Neural cell (in vitro differentiated cells): ENCODE data around the gene TRAF2. TPM values are rescaled to one million over a fixed set of nuclear protein-coding genes. Genes with fewer than 3 reads are reported as not detected.
"Not testable (repeated sequence)": the region's sequence is repeated elsewhere in the genome, so short reads cannot be mapped to it uniquely, and the experiment has no call there.

Experiments
- H2AFZ ChIP-seq: fragments of 200-600, 300-800 bp; sonication (generic), shearing (Covaris generic); 2 replicates; pipeline ENCODE4 v1.6.0; 2014; ENCODE audit warnings: low read depth, mild to moderate bottlenecking, antibody characterized with exemption, low read length, moderate library complexity
- H3F3A ChIP-seq: fragments of 200-600 bp; shearing (Covaris generic); 2 replicates; pipeline ENCODE4 v1.6.1; 2016; ENCODE audit warnings: mild to moderate bottlenecking, moderate library complexity, mixed read lengths, antibody characterized with exemption, low read length; ENCODE audit not compliant: insufficient read depth, poor library complexity, severe bottlenecking
- H3K27ac ChIP-seq: fragments of 200-600, 300-800 bp; sonication (generic), shearing (Covaris generic); 2 replicates; pipeline ENCODE4 v1.5.1; 2014; ENCODE audit warnings: mild to moderate bottlenecking, low read length, moderate library complexity
- H3K27me3 ChIP-seq: fragments of 300-800, 200-600 bp; sonication (generic), shearing (Covaris generic); 2 replicates; pipeline ENCODE4 v1.6.0; 2014; ENCODE audit warnings: mild to moderate bottlenecking, low read depth, low read length, moderate library complexity; ENCODE audit not compliant: insufficient read depth
- H3K36me3 ChIP-seq: fragments of 300-800, 200-600 bp; sonication (generic), shearing (Covaris generic); 2 replicates; pipeline ENCODE4 v1.5.1; 2014; ENCODE audit warnings: mild to moderate bottlenecking, antibody characterized with exemption, low read length, moderate library complexity; ENCODE audit not compliant: insufficient read depth
- H3K4me2 ChIP-seq: fragments of 300-800, 200-600 bp; sonication (generic), shearing (Covaris generic); 2 replicates; pipeline ENCODE4 v1.6.0; 2014; ENCODE audit warnings: mild to moderate bottlenecking, low read length
- H3K4me3 ChIP-seq: fragments of 300-800, 200-600 bp; sonication (generic), shearing (Covaris generic); 2 replicates; pipeline ENCODE4 v1.5.1; 2014; ENCODE audit warnings: mild to moderate bottlenecking, low read length, moderate library complexity
- H3K79me2 ChIP-seq: fragments of 200-600 bp; shearing (Covaris generic); replicated peaks from 2 replicates; pipeline ENCODE4 v1.6.0; 2014; ENCODE audit warnings: mild to moderate bottlenecking, low read length, moderate library complexity; ENCODE audit not compliant: insufficient read depth
- H3K9ac ChIP-seq: fragments of 300-800, 200-600 bp; sonication (generic), shearing (Covaris generic); 2 replicates; pipeline ENCODE4 v1.6.1; 2016; ENCODE audit warnings: mild to moderate bottlenecking, low read length, mixed read lengths
- H3K9me2 ChIP-seq: fragments of 200-600 bp; shearing (Covaris generic); 2 replicates; pipeline ENCODE4 v1.6.1; 2016; ENCODE audit warnings: mild to moderate bottlenecking, low read length, mixed read lengths; ENCODE audit not compliant: insufficient read depth
- H3K9me3 ChIP-seq: fragments of 200-600, 300-800 bp; sonication (generic), shearing (Covaris generic); 2 replicates; pipeline ENCODE4 v1.6.1; 2016; ENCODE audit warnings: mild to moderate bottlenecking, mixed run types, low read length, moderate library complexity, mixed read lengths
- H4K20me1 ChIP-seq: fragments of 200-600 bp; shearing (Covaris generic); 2 replicates; pipeline ENCODE4 v1.6.1; 2016; ENCODE audit warnings: mild to moderate bottlenecking, mixed run types; ENCODE audit not compliant: insufficient read depth
- EP300 ChIP-seq: fragments of 450-650 bp; conservative IDR thresholded peaks from 2 replicates; pipeline ENCODE4 v1.6.1; 2014; ENCODE audit warnings: antibody characterized with exemption, mild to moderate bottlenecking, moderate library complexity; ENCODE audit not compliant: poor library complexity, severe bottlenecking
- EZH2 ChIP-seq: fragments of 200-600, 300-800 bp; shearing (Covaris generic), sonication (generic); IDR thresholded peaks from 2 replicates; pipeline ENCODE4 v1.6.1; 2014; ENCODE audit warnings: antibody characterized with exemption, low read length, borderline replicate concordance, mild to moderate bottlenecking; ENCODE audit not compliant: insufficient read depth, poor library complexity, severe bottlenecking
- MXI1 ChIP-seq: fragments of 450-650 bp; conservative IDR thresholded peaks from 2 replicates; pipeline ENCODE4 v1.6.1; 2014; ENCODE audit warnings: antibody characterized with exemption, mild to moderate bottlenecking; ENCODE audit not compliant: poor library complexity, severe bottlenecking
- POLR2AphosphoS5 ChIP-seq: IDR thresholded peaks from 2 replicates; pipeline ENCODE4 v1.6.1; 2012
- RAD21 ChIP-seq: fragments of 450-650 bp; conservative IDR thresholded peaks from 2 replicates; pipeline ENCODE4 v1.6.1; 2014; ENCODE audit warnings: antibody characterized with exemption, mild to moderate bottlenecking, moderate library complexity
- SMC3 ChIP-seq: fragments of 450-650 bp; conservative IDR thresholded peaks from 2 replicates; pipeline ENCODE4 v1.6.1; 2014; ENCODE audit warnings: antibody characterized with exemption, mild to moderate bottlenecking, moderate library complexity; ENCODE audit not compliant: poor library complexity
- TAF1 ChIP-seq: IDR thresholded peaks from 2 replicates; pipeline ENCODE4 v1.6.1; 2012; ENCODE audit warnings: low read depth
- polyA plus RNA-seq: library from polyadenylated mRNA; depleted of rRNA; stranded (reverse); fragments of >200 nt; gene quantifications from 2 replicates; pipeline ENCODE4 v1.2.3, GENCODE V29; 2014
- TF ChIP-seq, protein P1 (sequence below): IDR thresholded peaks from 2 replicates; pipeline ENCODE4 v1.6.1; 2012; ENCODE audit warnings: borderline replicate concordance
- TF ChIP-seq, protein P2 (sequence below): fragments of 450-650 bp; IDR thresholded peaks from 2 replicates; pipeline ENCODE4 v1.5.1; 2014; ENCODE audit warnings: antibody characterized with exemption, mild to moderate bottlenecking, moderate library complexity; ENCODE audit not compliant: poor library complexity, severe bottlenecking

Gene TRAF2
- polyA plus RNA-seq, 1 donor from 2014 or later = 14.6 TPM

DNA sequence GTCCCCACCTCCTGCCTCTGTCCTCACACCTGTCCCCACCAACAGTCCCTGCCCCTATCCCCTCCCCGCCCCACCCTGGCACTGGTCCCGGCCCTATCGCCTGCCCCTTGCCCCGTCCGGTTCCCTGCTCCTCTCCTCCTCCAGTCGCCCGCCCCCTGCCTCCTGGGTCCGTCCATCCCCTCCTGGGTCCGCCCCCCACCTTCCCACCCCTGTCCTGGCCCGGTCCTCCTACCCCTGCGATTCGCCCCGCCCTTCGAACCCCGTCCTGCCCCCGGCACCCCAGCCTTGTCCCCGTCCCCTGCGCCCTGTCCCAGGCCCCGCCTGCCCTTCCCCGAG, 20.6 kb upstream of the TRAF2 start:
- H3K4me2 ChIP-seq = peak overlapping the region; percentile 78
- no peak overlapping the region for H2AFZ ChIP-seq
- H3K27ac ChIP-seq = peak overlapping the region; percentile 59
- no peaks in the 10 kb centered on the region for H3K36me3 ChIP-seq
- peaks cover 21% of the 10 kb centered on the region for H3K79me2 ChIP-seq
- H3K27me3 ChIP-seq = no peaks in the 10 kb centered on the region
- no peaks in the 10 kb centered on the region for H3K9me3 ChIP-seq
- peak overlapping the region; percentile 94 for H3K9ac ChIP-seq
- H3K4me3 ChIP-seq = peak overlapping the region; percentile 94
- H3F3A ChIP-seq = no peaks in the 10 kb centered on the region
- no peaks in the 10 kb centered on the region for H4K20me1 ChIP-seq
- TF ChIP-seq TAF1 = no peak
- TF ChIP-seq EP300 = no peak
- TF ChIP-seq, protein P1, sequence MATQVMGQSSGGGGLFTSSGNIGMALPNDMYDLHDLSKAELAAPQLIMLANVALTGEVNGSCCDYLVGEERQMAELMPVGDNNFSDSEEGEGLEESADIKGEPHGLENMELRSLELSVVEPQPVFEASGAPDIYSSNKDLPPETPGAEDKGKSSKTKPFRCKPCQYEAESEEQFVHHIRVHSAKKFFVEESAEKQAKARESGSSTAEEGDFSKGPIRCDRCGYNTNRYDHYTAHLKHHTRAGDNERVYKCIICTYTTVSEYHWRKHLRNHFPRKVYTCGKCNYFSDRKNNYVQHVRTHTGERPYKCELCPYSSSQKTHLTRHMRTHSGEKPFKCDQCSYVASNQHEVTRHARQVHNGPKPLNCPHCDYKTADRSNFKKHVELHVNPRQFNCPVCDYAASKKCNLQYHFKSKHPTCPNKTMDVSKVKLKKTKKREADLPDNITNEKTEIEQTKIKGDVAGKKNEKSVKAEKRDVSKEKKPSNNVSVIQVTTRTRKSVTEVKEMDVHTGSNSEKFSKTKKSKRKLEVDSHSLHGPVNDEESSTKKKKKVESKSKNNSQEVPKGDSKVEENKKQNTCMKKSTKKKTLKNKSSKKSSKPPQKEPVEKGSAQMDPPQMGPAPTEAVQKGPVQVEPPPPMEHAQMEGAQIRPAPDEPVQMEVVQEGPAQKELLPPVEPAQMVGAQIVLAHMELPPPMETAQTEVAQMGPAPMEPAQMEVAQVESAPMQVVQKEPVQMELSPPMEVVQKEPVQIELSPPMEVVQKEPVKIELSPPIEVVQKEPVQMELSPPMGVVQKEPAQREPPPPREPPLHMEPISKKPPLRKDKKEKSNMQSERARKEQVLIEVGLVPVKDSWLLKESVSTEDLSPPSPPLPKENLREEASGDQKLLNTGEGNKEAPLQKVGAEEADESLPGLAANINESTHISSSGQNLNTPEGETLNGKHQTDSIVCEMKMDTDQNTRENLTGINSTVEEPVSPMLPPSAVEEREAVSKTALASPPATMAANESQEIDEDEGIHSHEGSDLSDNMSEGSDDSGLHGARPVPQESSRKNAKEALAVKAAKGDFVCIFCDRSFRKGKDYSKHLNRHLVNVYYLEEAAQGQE = no peak
- TF ChIP-seq, protein P2, sequence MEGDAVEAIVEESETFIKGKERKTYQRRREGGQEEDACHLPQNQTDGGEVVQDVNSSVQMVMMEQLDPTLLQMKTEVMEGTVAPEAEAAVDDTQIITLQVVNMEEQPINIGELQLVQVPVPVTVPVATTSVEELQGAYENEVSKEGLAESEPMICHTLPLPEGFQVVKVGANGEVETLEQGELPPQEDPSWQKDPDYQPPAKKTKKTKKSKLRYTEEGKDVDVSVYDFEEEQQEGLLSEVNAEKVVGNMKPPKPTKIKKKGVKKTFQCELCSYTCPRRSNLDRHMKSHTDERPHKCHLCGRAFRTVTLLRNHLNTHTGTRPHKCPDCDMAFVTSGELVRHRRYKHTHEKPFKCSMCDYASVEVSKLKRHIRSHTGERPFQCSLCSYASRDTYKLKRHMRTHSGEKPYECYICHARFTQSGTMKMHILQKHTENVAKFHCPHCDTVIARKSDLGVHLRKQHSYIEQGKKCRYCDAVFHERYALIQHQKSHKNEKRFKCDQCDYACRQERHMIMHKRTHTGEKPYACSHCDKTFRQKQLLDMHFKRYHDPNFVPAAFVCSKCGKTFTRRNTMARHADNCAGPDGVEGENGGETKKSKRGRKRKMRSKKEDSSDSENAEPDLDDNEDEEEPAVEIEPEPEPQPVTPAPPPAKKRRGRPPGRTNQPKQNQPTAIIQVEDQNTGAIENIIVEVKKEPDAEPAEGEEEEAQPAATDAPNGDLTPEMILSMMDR = no peak
- TF ChIP-seq RAD21 = no peak
- TF ChIP-seq MXI1 = no peak
- no peak for TF ChIP-seq EZH2
- no peak for TF ChIP-seq POLR2AphosphoS5
- no peak for TF ChIP-seq SMC3
- no peaks in the 10 kb centered on the region for H3K9me2 ChIP-seq

DNA sequence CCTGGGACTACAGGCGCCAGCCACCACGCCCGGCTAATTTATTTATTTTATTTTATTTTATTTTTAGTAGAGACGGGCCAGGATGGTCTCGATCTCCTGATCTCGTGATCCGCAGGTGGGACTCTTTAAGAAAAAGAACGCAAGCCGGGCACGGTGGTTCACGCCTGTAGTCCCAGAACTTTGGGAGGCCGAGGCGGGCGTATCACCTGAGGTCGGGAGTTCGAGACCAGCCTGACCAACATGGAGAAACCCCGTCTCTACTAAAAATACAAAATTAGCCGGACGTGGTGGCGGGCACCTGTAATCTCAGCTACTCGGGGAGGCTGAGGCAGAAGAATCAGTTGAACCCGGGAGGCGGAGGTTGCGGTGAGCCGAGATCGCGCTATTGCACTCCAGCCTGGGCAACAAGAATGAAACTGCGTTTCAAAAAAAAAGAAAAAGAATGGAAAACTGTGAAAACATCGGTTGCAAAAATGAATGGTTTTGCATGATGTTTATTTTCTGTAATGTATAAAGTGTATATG, 19.4 kb upstream of the TRAF2 start:
- not testable (repeated sequence) for H3K4me2 ChIP-seq
- peak overlapping the region; percentile 94 for H3K9ac ChIP-seq

DNA sequence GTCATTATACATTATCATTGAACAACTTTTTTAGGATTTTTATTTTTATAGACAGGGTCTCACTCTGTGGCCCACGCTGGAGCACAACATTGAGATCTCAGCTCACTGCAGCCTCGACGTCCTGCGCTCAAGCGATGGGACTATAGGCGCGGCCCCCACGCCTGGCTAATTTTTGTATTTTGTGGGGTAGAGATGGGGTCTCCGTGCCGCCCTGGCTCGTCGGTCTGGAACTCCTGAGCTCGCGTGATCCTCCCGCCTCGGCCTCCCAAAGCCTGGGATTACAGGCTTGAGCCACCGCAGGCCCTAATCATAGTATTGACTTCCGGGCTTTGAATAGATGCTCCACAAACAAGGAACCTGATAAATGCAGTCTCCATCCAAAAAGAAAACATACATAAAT, 18.8 kb upstream of the TRAF2 start:
- Histone ChIP-seq H3K79me2 (peaks cover 21% of the 10 kb centered on the region), H3K9me3 (no peaks in the 10 kb centered on the region), H4K20me1 (no peaks in the 10 kb centered on the region), H2AFZ (no peak overlapping the region), H3K27me3 (no peaks in the 10 kb centered on the region), H3K27ac (no peak overlapping the region), H3K36me3 (no peaks in the 10 kb centered on the region), H3K9me2 (no peaks in the 10 kb centered on the region), H3F3A (no peaks in the 10 kb centered on the region), H3K4me3 (peak overlapping the region; percentile 94), H3K9ac (no peak overlapping the region), H3K4me2 (no peak overlapping the region)
- TF ChIP-seq MXI1 (no peak), EZH2 (no peak), TAF1 (no peak), SMC3 (no peak), POLR2AphosphoS5 (no peak), RAD21 (no peak), EP300 (no peak)
- TF ChIP-seq, protein P2 = no peak
- TF ChIP-seq, protein P1 = no peak

More for the DNA sequence above, 19.4 kb upstream of the TRAF2 start:
- H3F3A ChIP-seq, H4K20me1 ChIP-seq, H3K27me3 ChIP-seq, H2AFZ ChIP-seq, H3K9me3 ChIP-seq, H3K9me2 ChIP-seq, H3K36me3 ChIP-seq: not testable (repeated sequence)
- Histone ChIP-seq H3K4me3 (peak overlapping the region; percentile 94), H3K79me2 (peaks cover 21% of the 10 kb centered on the region), H3K27ac (peak overlapping the region; percentile 66)
